Adrenal gland (tissue), 19 donors: ENCODE data around the gene FCRLA. TPM values are rescaled to one million over a fixed set of nuclear protein-coding genes. Genes with fewer than 3 reads are reported as not detected.
A peak's percentile ranks its signal among the peaks of the same experiment; 100 is the strongest.
"Not testable (repeated sequence)": the region's sequence is repeated elsewhere in the genome, so short reads cannot be mapped to it uniquely, and the experiment has no call there.

ENCODE experiments used
- DNase-seq, 7 donors: peaks; one replicate each; pipeline ENCODE4 v3.0.0-alpha.2; 2019 to 2020
- H3K27ac ChIP-seq, 5 donors: fragments of 200-600 bp; sonication (generic) in 4 of 5; 1 replicate in 3 of 5; 2 replicates in 2 of 5; pipeline versions ENCODE4 v1.5.1 to v1.8.0; 2016 to 2020; ENCODE audit warnings: mild to moderate bottlenecking in 1 of 5
- H3K27me3 ChIP-seq: fragments of 200-600 bp; 2 replicates; pipeline ENCODE4 v1.8.0; 2021
- H3K36me3 ChIP-seq, 2 donors: fragments of 200-600 bp; replicated peaks in 1 of 2; 1 replicate in 1 of 2; 2 replicates in 1 of 2; pipeline versions ENCODE4 v1.5.1 to v1.8.0; 2018 to 2022
- H3K4me1 ChIP-seq, 2 donors: fragments of 200-600 bp; replicated peaks in 1 of 2; 1 replicate in 1 of 2; 2 replicates in 1 of 2; pipeline versions ENCODE4 v1.5.1 to v1.8.0; 2018 to 2021
- H3K4me3 ChIP-seq, 4 donors: fragments of 200-600 bp; sonication (generic) in 3 of 4; one replicate each; pipeline ENCODE4 v1.5.1; 2016 to 2018
- H3K9me3 ChIP-seq, 3 donors: fragments of 200-600 bp; sonication (generic) in 1 of 3; replicated peaks in 1 of 3; 1 replicate in 2 of 3; 2 replicates in 1 of 3; pipeline versions ENCODE4 v1.5.1 to v1.8.0; 2016 to 2021
- CTCF ChIP-seq, 6 experiments: fragments of 450-650 bp in 4 of 6; fragments of 200-600 bp in 2 of 6; sonication (generic) in 1 of 6; IDR thresholded peaks; 1 replicate in 5 of 6; 2 replicates in 1 of 6; pipeline versions ENCODE4 v1.5.1 to v1.8.0; 2016 to 2021; ENCODE audit warnings: antibody characterized with exemption in 6 of 6, mild to moderate bottlenecking in 2 of 6, moderate library complexity in 1 of 6
- POLR2A ChIP-seq, 2 donors: fragments of 450-650 bp; IDR thresholded peaks; one replicate each; pipeline ENCODE4 v1.6.1; 2017; ENCODE audit warnings: antibody characterized with exemption in 2 of 2, mild to moderate bottlenecking in 2 of 2, moderate library complexity in 1 of 2
- WGBS, 4 donors: extraction: QIAGEN DNeasy Blood & Tissue Kit in 2 of 4; methylation state at CpG; one replicate each; pipeline versions ENCODE4 v1.1.5 to v1.1.7; 2013 to 2017; 5-methylcytosine and 5-hydroxymethylcytosine counted together
- intact Hi-C, 2 donors: fragments of 100-400 bp; cut with DNase I; formaldehyde crosslinking; loops; one replicate each; pipeline versions ENCODE4 v1.14.1 to v1.15.0; 2022 to 2023
- long read RNA-seq, 10 donors: library from polyadenylated mRNA in 3 of 10; unstranded in 2 of 10; stranded (forward) in 1 of 10; transcript quantifications; one replicate each; pipeline ENCODE4 v2.0.0 and lab custom pipeline, GENCODE V29; 2021 to 2026
- polyA plus RNA-seq, 3 donors: library from polyadenylated mRNA; stranded (reverse); fragments of 200-250 nt in 2 of 3; fragments of 350-450 nt in 1 of 3; fragmentation: Illumina TruSeq in 1 of 3; extraction: RNeasy Lipid Tissue Mini Kit (QIAGEN cat#74804) in 1 of 3; gene quantifications; one replicate each; pipeline ENCODE4 v1.2.3, GENCODE V29; 2013 to 2014
- total RNA-seq, 9 donors: library from RNA; depleted of rRNA in 4 of 9; stranded (reverse); fragments of >200 nt in 4 of 9; fragments of 120-200 nt in 1 of 9; fragmentation: NEBNext Ultra II Directional in 1 of 9; extraction: Animal tissue kit (Norgen Biotek cat#: 25700) in 1 of 9; gene quantifications; one replicate each; pipeline versions ENCODE4 v1.1.0 to v1.2.4, GENCODE V29; 2013 to 2023
- donor health status: healthy with polysubstance abuse.
- donor health status: Bipolar disorder and iron deficiency.
- donor health status: DM: yes; HTN: yes; CAD: no.
- donor health status: DM: no; HTN: no; CAD: no.
- donor health status: DM: no; HTN: no; CAD: no.
- donor health status: DM: yes; HTN: yes; CAD: no.

Gene FCRLA
- total RNA-seq, result 10 to 100 TPM in 1 of 9 donors, under 1 TPM in 2, not detected in 6; 0.28 to 28.0 (median 0.31) TPM
- polyA plus RNA-seq, result under 1 TPM; 0.03 to 0.16 (median 0.15) TPM
- long read RNA-seq, donor 1, partial matches to known transcripts, result 0 of 4 reads
- long read RNA-seq, donor 1, other reads (novel, unspliced or antisense), result 0 of 4 reads
- long read RNA-seq, donor 2, partial matches to known transcripts, result 0 of 4 reads
- long read RNA-seq, donor 2, other reads (novel, unspliced or antisense), result 0 of 4 reads
- long read RNA-seq, donor 3, partial matches to known transcripts, result 0 of 3 reads
- long read RNA-seq, donor 3, other reads (novel, unspliced or antisense), result 0 of 3 reads
- long read RNA-seq, donor 4, result 0 reads
- long read RNA-seq, donor 5, result 0 reads
- long read RNA-seq, donor 6, result 0 reads
- long read RNA-seq, donor 7, partial matches to known transcripts, result 0 of 4 reads
- long read RNA-seq, donor 7, other reads (novel, unspliced or antisense), result 0 of 4 reads
- long read RNA-seq, donor 8, partial matches to known transcripts, result 0 of 7 reads
- long read RNA-seq, donor 8, other reads (novel, unspliced or antisense), result 0 of 7 reads
- long read RNA-seq, donor 9, partial matches to known transcripts, result 0 of 3 reads
- long read RNA-seq, donor 9, other reads (novel, unspliced or antisense), result 0 of 3 reads
- long read RNA-seq, donor 10, partial matches to known transcripts, result 0 of 4 reads
- long read RNA-seq, donor 10, other reads (novel, unspliced or antisense), result 0 of 4 reads

- DNase-seq, result no peak
- WGBS, 4 donors, result 45 to 56% (median 49%) methylated on average over 4 of the region's 4 CpGs
- H3K36me3 ChIP-seq, result no peaks in the 10 kb centered on the region
- TF ChIP-seq POLR2A (IDR thresholded peaks at IDR 0.05), result no peak
- no peak for TF ChIP-seq CTCF (IDR thresholded peaks at IDR 0.05)
- intact Hi-C loops, result no loop called here
- no peak within 1 kb of the TSS for H3K4me3 ChIP-seq
- no peaks in the 10 kb centered on the region for H3K27me3 ChIP-seq
- H3K9me3 ChIP-seq, result no peaks in the 10 kb centered on the region
- peak within 1 kb of the TSS in 1 of 5 donors; percentile 22 for H3K27ac ChIP-seq
- H3K4me1 ChIP-seq, result no peaks in the 10 kb centered on the region
Observed at GRCh38 chr1:161706482-161707347, at the start of gene FCRLA. Gene FCRLA, plus strand, starts transcription at chr1:161707229. Its CDS starts 36 bp downstream, at chr1:161707265.

- H3K36me3 ChIP-seq, H3K4me3 ChIP-seq, H3K9me3 ChIP-seq, DNase-seq, intact Hi-C loops, H3K27ac ChIP-seq, H3K27me3 ChIP-seq, H3K4me1 ChIP-seq: not testable (repeated sequence)
Observed at GRCh38 chr1:161658524-161658923, 48.5 kb upstream of the FCRLA start.

- intact Hi-C loops, DNase-seq, H3K36me3 ChIP-seq, H3K27me3 ChIP-seq, H3K27ac ChIP-seq, H3K4me1 ChIP-seq, H3K9me3 ChIP-seq, H3K4me3 ChIP-seq: not testable (repeated sequence)
- 35 to 65% (median 51%) methylated on average over 3 to 4 of the region's 9 CpGs; no CpG with 5 or more reads in 1 of the 4 donors for WGBS, 4 donors
Observed at GRCh38 chr1:161661660-161662311, 45.2 kb upstream of the FCRLA start.

GRCh38 chr1:161662684-161663339, 44.2 kb upstream of the FCRLA start, which contains the start of gene FCGR2B:
Gene FCGR2B, plus strand, starts transcription at chr1:161663143. Its CDS starts 99 bp downstream, at chr1:161663242.
- DNase-seq, intact Hi-C loops: not testable (repeated sequence)
- no CpG with 5 or more reads among the region's 4 CpGs for WGBS, 4 donors

GRCh38 chr1:161663569-161663968, 43.5 kb upstream of the FCRLA start:
- H3K36me3 ChIP-seq, intact Hi-C loops, H3K9me3 ChIP-seq, H3K27me3 ChIP-seq, DNase-seq, H3K4me1 ChIP-seq, H3K4me3 ChIP-seq, H3K27ac ChIP-seq: not testable (repeated sequence)
- WGBS, 4 donors, result no CpG with 5 or more reads among the region's 1 CpG

More at GRCh38 chr1:161662684-161663339, 44.2 kb upstream of the FCRLA start, which contains the start of gene FCGR2B:
- H3K36me3 ChIP-seq, H3K4me3 ChIP-seq, H3K9me3 ChIP-seq, H3K27me3 ChIP-seq, H3K4me1 ChIP-seq, H3K27ac ChIP-seq: not testable (repeated sequence)

- intact Hi-C loops, H3K9me3 ChIP-seq, H3K27me3 ChIP-seq, DNase-seq, H3K4me3 ChIP-seq, H3K4me1 ChIP-seq, H3K27ac ChIP-seq, H3K36me3 ChIP-seq: not testable (repeated sequence)
- no CpG with 5 or more reads among the region's 4 CpGs for WGBS, 4 donors
Observed at GRCh38 chr1:161664689-161665088, 42.3 kb upstream of the FCRLA start.

GRCh38 chr1:161671045-161672020, 35.7 kb upstream of the FCRLA start:
- H3K4me3 ChIP-seq, intact Hi-C loops, H3K27me3 ChIP-seq, H3K27ac ChIP-seq, H3K4me1 ChIP-seq, H3K9me3 ChIP-seq, H3K36me3 ChIP-seq: not testable (repeated sequence)
- DNase-seq, result peak in 2 of 7 donors; percentile 15 to 30
- 56 to 71% (median 61%) methylated on average over 7 to 11 of the region's 15 CpGs for whole genome bisulfite sequencing, 4 donors

- H3K9me3 ChIP-seq, intact Hi-C loops, H3K4me3 ChIP-seq, H3K4me1 ChIP-seq, H3K27me3 ChIP-seq, DNase-seq, H3K36me3 ChIP-seq, H3K27ac ChIP-seq: not testable (repeated sequence)
- 80 to 90% (median 83%) methylated on average over 3 to 7 of the region's 7 CpGs for WGBS, 4 donors
Observed at GRCh38 chr1:161673437-161673836, 33.6 kb upstream of the FCRLA start.
